Measurements from ENCODE around the gene EGFLAM.

- TF ChIP-seq ATF3 (CRISPR knock-in tag; conservative IDR thresholded peaks at IDR 0.05) (no peak), CTCF (IDR thresholded peaks at IDR 0.05) (no peak), SMAD4 (CRISPR knock-in tag; IDR thresholded peaks at IDR 0.05) (no peak), USF2 (CRISPR knock-in tag; IDR thresholded peaks at IDR 0.05) (no peak), KAT7 (CRISPR knock-in tag; IDR thresholded peaks at IDR 0.05; ENCODE audit: borderline replicate concordance) (no peak), MAX (CRISPR knock-in tag; IDR thresholded peaks at IDR 0.05) (no peak), NFYB (CRISPR knock-in tag; conservative IDR thresholded peaks at IDR 0.05; ENCODE audit: low read depth) (no peak), JUN (CRISPR knock-in tag; IDR thresholded peaks at IDR 0.05) (no peak), ZNF121 (CRISPR knock-in tag; IDR thresholded peaks at IDR 0.05) (no peak), SMAD3 (CRISPR knock-in tag; IDR thresholded peaks at IDR 0.05; ENCODE audit: borderline replicate concordance) (no peak), FOXJ3 (CRISPR knock-in tag; IDR thresholded peaks at IDR 0.05; ENCODE audit: borderline replicate concordance) (no peak), E2F4 (CRISPR knock-in tag; IDR thresholded peaks at IDR 0.05; ENCODE audit: borderline replicate concordance, low read depth) (no peak), USF1 (CRISPR knock-in tag; IDR thresholded peaks at IDR 0.05) (no peak)
Observed at GRCh38 chr5:38446029-38446522, 187.7 kb downstream of the EGFLAM start.
